Measurements from ENCODE around the gene ZDHHC14. TPM values are rescaled to one million over a fixed set of nuclear protein-coding genes. Genes with fewer than 3 reads are reported as not detected.
"Not testable (repeated sequence)": the region's sequence is repeated elsewhere in the genome, so short reads cannot be mapped to it uniquely, and the experiment has no call there.

Gene ZDHHC14
- total RNA-seq, 4 donors from 2014 or later, result 7.1 to 11.4 (median 9.8) TPM

DNA sequence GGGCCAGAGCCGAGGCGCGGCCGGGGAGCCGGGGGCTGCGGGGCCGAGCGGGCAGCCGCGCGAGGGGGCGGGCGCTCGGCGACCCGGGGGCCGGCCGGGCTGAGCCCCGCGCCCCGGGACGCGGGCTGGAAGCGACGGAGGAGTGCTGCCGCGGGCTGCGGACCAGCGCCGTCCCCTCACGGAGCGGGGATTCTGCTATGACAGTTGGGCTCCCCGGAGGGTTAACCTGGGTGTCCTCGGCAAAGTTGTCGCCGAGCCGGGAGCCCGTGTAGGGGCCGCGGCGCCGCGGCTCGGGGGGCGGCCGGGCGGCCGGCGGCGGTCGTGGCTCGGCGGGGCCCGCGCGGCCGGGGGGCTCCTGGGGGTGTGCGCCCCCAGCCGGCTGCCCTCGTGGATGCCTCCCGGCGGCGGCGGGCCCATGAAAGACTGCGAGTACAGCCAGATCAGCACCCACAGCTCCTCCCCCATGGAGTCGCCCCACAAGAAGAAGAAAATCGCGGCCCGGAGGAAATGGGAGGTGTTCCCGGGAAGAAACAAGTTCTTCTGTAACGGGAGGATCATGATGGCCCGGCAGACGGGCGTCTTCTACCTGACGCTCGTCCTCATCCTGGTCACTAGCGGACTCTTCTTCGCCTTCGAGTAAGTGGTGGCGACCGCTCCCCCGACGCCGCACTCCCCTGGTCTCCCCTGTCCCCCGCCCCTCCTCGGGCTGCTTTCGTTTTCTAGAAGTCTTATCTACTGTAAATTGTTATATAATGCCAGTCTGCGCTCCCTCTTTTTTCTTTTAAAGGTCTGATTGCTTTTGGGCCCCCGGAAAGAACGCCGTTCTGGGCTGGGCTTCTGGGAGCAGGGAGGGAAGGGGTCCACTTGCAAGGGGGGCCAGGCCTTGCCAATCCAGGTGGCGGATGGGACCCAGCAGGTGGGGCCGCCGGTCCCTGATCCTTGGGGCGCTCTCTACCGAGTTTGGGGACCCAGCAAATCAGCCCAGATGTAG is 936 bp downstream of the ZDHHC14 start:
- H3K4me3 ChIP-seq, result peak overlapping the region; percentile 96 to 100 (median 98)
- DNase-seq (ENCODE audit: extremely low spot score), result no peak
- H3K4me1 ChIP-seq, result peaks cover 15 to 24% (median 20%) of the 10 kb centered on the region in 4 donors
- no peaks in the 10 kb centered on the region for H3K27me3 ChIP-seq
- no peaks in the 10 kb centered on the region for H3K36me3 ChIP-seq
- TF ChIP-seq POLR2AphosphoS5 (IDR thresholded peaks at IDR 0.05) (no peak), EP300 (IDR thresholded peaks at IDR 0.05) (no peak)
- TF ChIP-seq, protein P1, sequence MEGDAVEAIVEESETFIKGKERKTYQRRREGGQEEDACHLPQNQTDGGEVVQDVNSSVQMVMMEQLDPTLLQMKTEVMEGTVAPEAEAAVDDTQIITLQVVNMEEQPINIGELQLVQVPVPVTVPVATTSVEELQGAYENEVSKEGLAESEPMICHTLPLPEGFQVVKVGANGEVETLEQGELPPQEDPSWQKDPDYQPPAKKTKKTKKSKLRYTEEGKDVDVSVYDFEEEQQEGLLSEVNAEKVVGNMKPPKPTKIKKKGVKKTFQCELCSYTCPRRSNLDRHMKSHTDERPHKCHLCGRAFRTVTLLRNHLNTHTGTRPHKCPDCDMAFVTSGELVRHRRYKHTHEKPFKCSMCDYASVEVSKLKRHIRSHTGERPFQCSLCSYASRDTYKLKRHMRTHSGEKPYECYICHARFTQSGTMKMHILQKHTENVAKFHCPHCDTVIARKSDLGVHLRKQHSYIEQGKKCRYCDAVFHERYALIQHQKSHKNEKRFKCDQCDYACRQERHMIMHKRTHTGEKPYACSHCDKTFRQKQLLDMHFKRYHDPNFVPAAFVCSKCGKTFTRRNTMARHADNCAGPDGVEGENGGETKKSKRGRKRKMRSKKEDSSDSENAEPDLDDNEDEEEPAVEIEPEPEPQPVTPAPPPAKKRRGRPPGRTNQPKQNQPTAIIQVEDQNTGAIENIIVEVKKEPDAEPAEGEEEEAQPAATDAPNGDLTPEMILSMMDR (IDR thresholded peaks at IDR 0.05), result peak in 1 of 3 experiments; percentile 10
- no peaks in the 10 kb centered on the region for H3K9me3 ChIP-seq
- WGBS, result 3% methylated on average over 32 of the region's 96 CpGs
- peak overlapping the region; percentile 94 to 97 (median 96) for H3K27ac ChIP-seq (replicated peaks in 1 of 4)
- intact Hi-C loops (cut with DNase I), result loop anchor here (2.0 to 10.0 kb wide), 2 partner anchors 59 to 283 kb away; partner anchors contain the start of gene TMEM242

DNA sequence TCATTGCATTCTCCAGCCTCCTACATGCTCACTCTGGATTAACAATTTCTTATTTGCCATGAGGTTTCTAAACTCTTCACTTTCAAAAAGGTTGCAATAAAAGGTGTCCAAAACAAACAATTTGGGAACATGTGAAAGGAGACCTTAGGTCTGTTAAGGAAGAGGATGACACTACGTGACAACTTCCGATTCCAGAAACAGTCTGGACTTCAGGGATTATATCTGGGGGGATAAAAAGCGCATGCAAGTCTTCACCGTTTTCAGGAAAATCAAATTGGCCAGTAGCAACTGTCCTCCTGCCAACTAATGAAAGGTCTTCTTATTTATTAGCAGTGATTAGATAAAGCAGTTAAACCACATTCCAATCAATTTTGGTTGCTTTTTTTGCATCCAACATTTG is 1.8 kb downstream of the ZDHHC14 start:
- no peak for DNase-seq (ENCODE audit: extremely low spot score)
- WGBS, result 82% methylated on average over 4 of the region's 4 CpGs
- no peaks in the 10 kb centered on the region for H3K27me3 ChIP-seq
- peaks cover 15 to 24% (median 20%) of the 10 kb centered on the region in 4 donors for H3K4me1 ChIP-seq
- peak overlapping the region; percentile 96 to 100 (median 98) for H3K4me3 ChIP-seq
- intact Hi-C loops (cut with DNase I), result loop anchor here (10.0 kb wide), 1 partner anchor 282 kb away; no protein-coding TSS in a partner anchor
- TF ChIP-seq, protein P1 (IDR thresholded peaks at IDR 0.05), result no peak
- TF ChIP-seq POLR2AphosphoS5 (IDR thresholded peaks at IDR 0.05), result no peak
- TF ChIP-seq EP300 (IDR thresholded peaks at IDR 0.05), result no peak
- TF ChIP-seq POLR2A (IDR thresholded peaks at IDR 0.05; ENCODE audit: low read depth), result no peak
- no peaks in the 10 kb centered on the region for H3K9me3 ChIP-seq
- no peaks in the 10 kb centered on the region for H3K36me3 ChIP-seq
- peak overlapping the region in 2 of 4 donors; percentile 94 to 96 for H3K27ac ChIP-seq (replicated peaks in 1 of 4)

DNA sequence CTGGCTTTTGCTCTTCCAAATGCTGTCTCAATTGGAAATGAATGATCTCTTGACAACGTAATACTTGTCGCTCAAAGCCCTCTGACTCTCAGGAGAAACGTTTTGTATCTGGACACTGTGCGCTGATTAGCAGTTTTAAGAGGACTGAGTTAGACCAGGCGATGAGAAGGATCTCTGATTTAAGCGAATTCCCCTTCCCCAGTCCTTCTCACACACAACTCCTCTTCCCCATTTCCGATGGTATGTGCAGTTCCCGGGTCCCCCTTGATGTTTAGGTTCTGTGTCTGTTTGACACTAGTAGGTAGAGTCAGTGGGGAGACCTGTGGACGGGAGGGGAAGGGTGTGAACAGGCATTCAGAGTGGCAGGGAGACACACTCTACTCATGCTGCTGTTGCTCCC is 2.5 kb downstream of the ZDHHC14 start:
- DNase-seq (ENCODE audit: extremely low spot score), result no peak
- H3K27me3 ChIP-seq, result no peaks in the 10 kb centered on the region
- 88% methylated on average over 9 of the region's 9 CpGs for WGBS
- intact Hi-C loops (cut with DNase I), result loop anchor here (10.0 kb wide), 1 partner anchor 281 kb away; no protein-coding TSS in a partner anchor
- peaks cover 15 to 24% (median 20%) of the 10 kb centered on the region in 4 donors for H3K4me1 ChIP-seq
- H3K4me3 ChIP-seq, result no peak overlapping the region
- TF ChIP-seq POLR2AphosphoS5 (IDR thresholded peaks at IDR 0.05) (no peak), POLR2A (IDR thresholded peaks at IDR 0.05; ENCODE audit: low read depth) (no peak), EP300 (IDR thresholded peaks at IDR 0.05) (no peak)
- TF ChIP-seq, protein P1 (IDR thresholded peaks at IDR 0.05), result no peak
- H3K9me3 ChIP-seq, result no peaks in the 10 kb centered on the region
- no peak overlapping the region for H3K27ac ChIP-seq (replicated peaks in 1 of 4)
- no peaks in the 10 kb centered on the region for H3K36me3 ChIP-seq

DNA sequence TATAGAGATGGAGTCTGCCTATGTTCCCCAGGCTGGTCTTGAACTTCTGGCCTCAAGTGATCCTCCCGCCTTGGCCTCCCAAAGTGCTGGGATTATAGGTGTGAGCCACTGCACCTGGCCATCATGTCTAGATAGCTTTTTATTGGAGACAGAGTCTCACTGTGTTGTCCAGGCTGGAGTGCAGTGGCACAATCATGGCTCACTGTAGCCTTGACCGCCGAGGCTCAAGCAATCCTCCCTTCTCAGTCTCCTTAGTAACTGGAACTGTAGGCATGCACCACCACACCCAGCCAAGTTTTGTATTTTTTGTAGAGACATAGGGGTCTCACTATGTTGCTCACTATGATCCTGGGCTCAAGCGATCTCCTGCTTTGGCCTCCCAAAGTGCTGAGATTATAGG is 4.0 kb downstream of the ZDHHC14 start:
- H3K4me1 ChIP-seq, result peaks cover 12 to 16% (median 16%) of the 10 kb centered on the region in 4 donors
- not testable (repeated sequence) for H3K9me3 ChIP-seq; H3K27ac ChIP-seq (replicated peaks in 1 of 4); H3K36me3 ChIP-seq; DNase-seq (ENCODE audit: extremely low spot score); H3K4me3 ChIP-seq; H3K27me3 ChIP-seq
- intact Hi-C loops (cut with DNase I), result loop anchor here (10.0 kb wide), 1 partner anchor 280 kb away; no protein-coding TSS in a partner anchor
- WGBS, result 91% methylated on average over 4 of the region's 4 CpGs

DNA sequence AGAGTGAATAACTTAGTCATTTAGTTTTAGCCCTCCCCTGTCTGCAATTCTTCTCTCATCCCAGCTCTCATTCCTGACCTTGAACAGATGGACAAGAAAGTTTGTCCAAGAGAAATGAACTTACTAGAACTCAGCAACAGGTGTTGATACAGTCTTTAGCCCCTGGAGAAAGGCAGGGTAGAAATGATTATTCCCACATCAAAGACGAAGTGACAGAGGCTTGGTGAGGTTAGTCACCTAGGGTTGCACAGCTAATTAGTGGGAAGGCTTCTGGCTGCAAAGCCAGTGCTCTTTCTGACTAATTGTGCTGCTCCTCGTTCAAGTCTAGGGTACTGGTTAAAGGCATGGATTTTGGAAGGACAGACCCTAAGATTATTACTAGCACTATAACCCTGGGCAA is 4.5 kb downstream of the ZDHHC14 start:
- intact Hi-C loops (cut with DNase I), result loop anchor here (10.0 kb wide), 1 partner anchor 279 kb away; no protein-coding TSS in a partner anchor

More for the DNA sequence above, 4.5 kb downstream of the ZDHHC14 start:
- peaks cover 0 to 6% (median 2%) of the 10 kb centered on the region in 4 donors for H3K9me3 ChIP-seq
- H3K4me1 ChIP-seq, result peaks cover 12 to 16% (median 16%) of the 10 kb centered on the region in 4 donors
- no peak overlapping the region for H3K27ac ChIP-seq (replicated peaks in 1 of 4)
- no peak for TF ChIP-seq EP300 (IDR thresholded peaks at IDR 0.05)
- no peak for TF ChIP-seq POLR2AphosphoS5 (IDR thresholded peaks at IDR 0.05)
- TF ChIP-seq, protein P1 (IDR thresholded peaks at IDR 0.05), result no peak
- TF ChIP-seq POLR2A (IDR thresholded peaks at IDR 0.05; ENCODE audit: low read depth), result no peak
- WGBS, result 89% methylated on average over 2 of the region's 2 CpGs
- H3K27me3 ChIP-seq, result no peaks in the 10 kb centered on the region
- H3K4me3 ChIP-seq, result no peak overlapping the region
- no peak for DNase-seq (ENCODE audit: extremely low spot score)
- no peaks in the 10 kb centered on the region for H3K36me3 ChIP-seq
